HG03558 (cell line): ENCODE data around the gene XPR1.
"Not testable (repeated sequence)": the region's sequence is repeated elsewhere in the genome, so short reads cannot be mapped to it uniquely, and the experiment has no call there.

Experiments
- ATAC-seq: cut with Tn5 transposase; IDR thresholded peaks from one replicate; pipeline ENCODE4 v1.9.1; 2021; ENCODE audit warnings: moderate number of reproducible peaks; ENCODE audit not compliant: unreplicated experiment; ENCODE audit errors: extremely low read depth

XPR1 gene

GRCh38 chr1:180816132-180816531 is 184.3 kb downstream of the XPR1 start:
- ATAC-seq = no peak

DNA sequence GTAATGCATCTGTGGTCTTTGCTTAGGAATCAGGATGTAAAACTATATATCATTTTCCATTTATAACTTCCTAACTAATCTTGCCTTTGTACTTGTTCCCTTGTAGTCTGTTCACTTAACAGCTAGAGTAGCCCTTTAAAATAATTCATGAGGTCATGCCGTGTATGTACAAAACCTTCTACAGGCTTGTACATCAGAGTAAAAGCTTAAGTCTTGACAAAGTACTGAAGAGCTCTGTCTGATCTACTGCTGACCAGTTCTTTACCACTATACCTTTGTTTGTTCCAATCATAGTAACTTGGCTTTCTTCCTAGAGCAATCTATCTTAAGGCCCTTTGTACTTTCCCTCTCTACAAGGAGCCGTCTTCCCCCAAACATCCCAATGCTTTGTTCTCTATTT is 190.1 kb downstream of the XPR1 start:
- no peak for ATAC-seq

- ATAC-seq = not testable (repeated sequence)
These were observed 199.7 kb downstream of the XPR1 start for GRCh38 chr1:180831507-180831906.

DNA sequence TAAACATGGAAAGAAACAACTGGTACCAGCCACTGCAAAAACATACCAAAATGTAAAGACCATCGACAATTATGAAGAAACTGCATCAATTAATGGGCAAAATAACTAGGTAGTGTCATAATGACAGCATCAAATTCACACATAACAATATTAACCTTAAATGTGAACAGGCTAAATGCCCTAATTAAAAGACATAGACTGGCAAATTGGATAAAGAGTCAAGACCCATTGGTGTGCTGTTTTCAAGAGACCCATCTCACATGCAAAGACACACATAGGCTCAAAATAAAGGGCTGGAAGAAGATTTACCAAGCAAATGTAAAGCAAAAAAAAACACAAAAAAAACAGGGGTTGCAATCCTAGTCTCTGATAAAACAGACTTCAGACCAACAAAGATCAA is 201.4 kb downstream of the XPR1 start:
- ATAC-seq = not testable (repeated sequence)

DNA sequence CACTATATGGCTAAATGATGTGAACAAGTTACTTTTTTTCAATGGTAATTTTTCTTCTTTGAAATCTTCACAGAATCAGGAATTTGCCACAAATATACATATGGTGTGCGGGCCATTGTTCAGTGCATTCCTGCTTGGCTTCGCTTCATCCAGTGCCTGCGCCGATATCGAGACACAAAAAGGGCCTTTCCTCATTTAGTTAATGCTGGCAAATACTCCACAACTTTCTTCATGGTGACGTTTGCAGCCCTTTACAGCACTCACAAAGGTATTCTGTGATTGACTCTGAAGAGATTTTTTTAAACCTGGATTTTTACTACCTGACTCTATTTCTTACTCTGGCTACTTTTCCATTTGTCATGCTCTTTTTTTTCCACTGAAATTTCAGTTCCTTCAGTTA is 204.6 kb downstream of the XPR1 start:
- no peak for ATAC-seq

- no peak for ATAC-seq
These were observed 205.2 kb downstream of the XPR1 start for GRCh38 chr1:180837020-180837419.

GRCh38 chr1:180838535-180838934 is 206.7 kb downstream of the XPR1 start:
- ATAC-seq = no peak

DNA sequence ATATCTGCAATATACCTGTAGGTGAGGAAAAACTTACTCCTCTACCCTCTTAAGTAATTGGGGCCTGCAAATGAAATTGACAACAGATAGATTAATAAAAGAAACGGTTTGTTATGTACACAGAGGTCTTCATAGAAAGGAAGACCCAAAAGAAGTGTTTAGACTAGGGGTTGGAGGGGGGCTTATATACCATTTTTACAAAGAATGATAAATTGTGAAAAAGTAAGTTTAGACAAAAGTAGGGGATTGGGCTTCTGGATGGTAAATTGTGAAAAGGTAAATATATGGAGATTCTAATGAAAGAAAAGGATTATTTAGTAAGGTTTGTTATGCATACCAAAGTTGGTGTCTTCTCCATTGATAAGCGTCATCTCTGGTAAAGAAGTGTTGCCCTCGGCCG is 207.7 kb downstream of the XPR1 start:
- ATAC-seq = no peak

GRCh38 chr1:180841415-180841814 is 209.6 kb downstream of the XPR1 start:
- no peak for ATAC-seq

DNA sequence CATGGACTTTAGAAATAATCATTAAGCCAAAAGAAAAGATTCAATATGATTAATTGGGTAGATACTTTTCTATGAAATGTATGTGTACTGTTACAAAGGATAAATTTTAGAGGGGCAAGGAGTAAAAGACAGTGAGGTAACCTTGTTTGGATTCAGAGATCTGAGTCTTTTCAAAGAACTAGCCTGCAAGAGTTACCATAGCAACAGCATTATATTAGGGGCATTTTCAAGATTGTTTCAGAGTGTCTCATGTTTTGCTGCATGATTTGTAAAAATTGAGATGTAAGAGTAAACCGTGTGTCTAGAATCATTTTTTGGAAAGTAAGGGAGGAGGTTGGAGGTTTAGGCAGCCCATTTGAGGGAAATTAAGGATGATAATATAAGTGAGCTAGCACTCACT is 210.2 kb downstream of the XPR1 start:
- no peak for ATAC-seq

GRCh38 chr1:180842491-180843275 is 210.9 kb downstream of the XPR1 start:
- no peak for ATAC-seq

GRCh38 chr1:180845352-180845751 is 213.5 kb downstream of the XPR1 start:
- ATAC-seq = no peak

- no peak for ATAC-seq
These were observed 216.4 kb downstream of the XPR1 start for GRCh38 chr1:180848191-180848590.

- ATAC-seq = peak; percentile 50
These were observed 217.4 kb downstream of the XPR1 start for GRCh38 chr1:180849031-180849775.

GRCh38 chr1:180851995-180852887 is 220.4 kb downstream of the XPR1 start:
- ATAC-seq = no peak

GRCh38 chr1:180854001-180854400 is 222.2 kb downstream of the XPR1 start:
- ATAC-seq = no peak

- no peak for ATAC-seq
These were observed 222.6 kb downstream of the XPR1 start for GRCh38 chr1:180854456-180854855.

DNA sequence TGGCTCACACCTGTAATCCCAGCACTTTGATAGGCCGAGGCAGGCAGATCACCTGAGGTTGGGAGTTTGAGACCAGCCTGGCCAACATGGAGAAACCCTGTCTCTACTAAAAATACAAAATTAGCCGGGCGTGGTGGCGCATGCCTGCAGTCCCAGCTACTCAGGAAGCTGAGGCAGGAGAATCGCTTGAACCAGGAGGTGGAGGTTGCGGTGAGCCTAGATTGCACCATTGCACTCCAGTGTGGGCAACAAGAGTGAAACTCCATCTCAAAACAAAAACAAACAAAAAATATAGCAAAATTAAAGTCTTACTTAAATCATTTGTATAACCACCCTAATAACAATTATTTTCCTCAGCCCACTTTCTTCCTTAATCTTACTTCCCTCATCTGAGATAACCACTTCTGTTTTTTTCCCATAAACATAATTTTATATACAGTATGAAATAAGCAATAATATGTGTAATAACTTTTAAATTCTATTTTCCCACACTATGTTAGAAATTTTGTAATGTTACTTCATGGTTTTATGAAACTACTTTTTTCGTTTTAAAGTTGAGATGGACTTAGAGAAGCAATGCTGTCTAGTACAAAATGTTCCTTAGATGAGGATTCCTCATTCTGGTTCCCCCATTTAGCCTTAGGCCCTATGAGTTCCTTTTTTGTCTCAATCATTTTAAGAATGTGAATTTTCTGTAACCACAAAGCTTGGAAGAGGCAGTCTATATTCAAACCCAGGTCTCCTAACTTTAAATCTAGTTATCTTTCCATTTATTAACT is 226.3 kb downstream of the XPR1 start:
- ATAC-seq = not testable (repeated sequence)

DNA sequence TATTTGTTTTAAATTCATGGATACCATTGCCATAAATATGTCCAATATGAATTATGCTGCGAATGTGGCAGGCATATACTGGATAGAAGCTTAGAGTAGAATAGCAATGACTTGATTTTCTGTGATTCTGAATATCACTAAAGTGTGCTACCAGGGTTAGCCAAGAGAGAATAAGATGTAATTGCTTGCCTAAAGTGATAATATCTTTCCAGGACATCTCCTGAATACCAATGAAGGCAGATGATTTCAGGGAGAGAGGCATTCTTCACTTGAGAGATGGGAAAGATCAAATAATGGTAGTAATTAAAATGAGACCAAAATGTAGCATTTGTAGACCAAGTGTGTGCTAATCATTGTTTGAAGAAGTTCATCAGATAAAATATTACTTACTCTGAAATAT is 227.5 kb downstream of the XPR1 start:
- ATAC-seq = no peak

- ATAC-seq = no peak
These were observed 228.7 kb downstream of the XPR1 start for GRCh38 chr1:180860535-180860934.
